ENCODE results near the gene GDE1. TPM values are rescaled to one million over a fixed set of nuclear protein-coding genes. Genes with fewer than 3 reads are reported as not detected.

The GDE1 gene
- total and polyA plus RNA-seq, 9 of the 15 experiments (the other 6 are each of a cell fraction or from before 2014, with no cell fraction given) = 18.8 to 40.5 (median 22.3) TPM

- TF ChIP-seq, protein P1, sequence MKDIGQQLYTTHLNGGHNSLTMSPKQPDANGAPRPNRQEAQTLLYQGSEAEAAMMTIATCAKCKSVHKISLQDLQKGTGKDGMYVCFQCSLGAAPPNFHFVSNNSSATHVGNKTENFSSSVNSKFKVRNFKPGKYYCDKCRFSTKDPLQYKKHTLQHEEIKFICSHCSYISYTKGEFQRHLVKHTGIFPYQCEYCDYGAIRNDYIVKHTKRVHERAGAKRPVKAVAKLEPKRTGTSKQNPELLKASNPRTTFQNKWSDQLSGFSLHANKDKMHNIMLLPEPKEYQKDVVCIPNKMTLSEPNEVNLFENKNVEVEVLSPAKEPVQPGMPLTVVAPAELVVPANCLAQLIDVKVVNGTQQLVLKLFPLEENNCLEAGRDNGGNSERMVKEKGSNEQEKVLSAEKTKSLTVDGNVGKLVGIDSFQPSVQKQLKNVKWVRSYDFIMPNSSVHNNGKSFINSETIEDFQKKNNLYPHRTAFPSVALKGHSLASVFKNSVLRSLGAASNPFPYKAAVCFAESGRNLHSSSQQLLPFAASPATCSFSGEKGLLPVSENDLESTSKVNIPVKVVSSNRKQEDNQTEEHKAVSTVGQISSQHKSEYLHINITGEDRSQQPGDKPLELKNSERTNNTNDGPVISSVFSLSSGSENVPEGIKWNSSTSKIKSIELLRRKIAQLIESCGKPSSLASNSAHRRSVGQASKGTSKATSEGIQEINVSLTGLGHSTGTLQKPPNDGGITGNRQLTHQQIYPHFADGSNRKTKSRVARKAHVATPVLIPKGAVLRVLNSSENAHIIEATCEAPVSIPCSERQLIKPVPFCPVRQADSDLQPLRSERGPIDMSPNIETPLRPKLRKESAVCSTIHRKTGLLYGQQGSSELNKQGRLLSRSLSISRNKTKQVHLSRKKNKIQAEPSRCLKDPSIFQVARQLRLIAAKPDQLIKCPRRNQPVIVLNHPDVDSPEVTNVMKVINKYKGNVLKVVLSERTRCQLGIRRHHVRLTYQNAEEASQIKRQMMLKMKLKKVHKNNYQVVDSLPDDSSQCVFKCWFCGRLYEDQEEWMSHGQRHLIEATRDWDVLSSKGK (CRISPR knock-in tag; IDR thresholded peaks at IDR 0.05) = no peak
- TF ChIP-seq IRF2 (CRISPR knock-in tag; IDR thresholded peaks at IDR 0.05) (no peak), L3MBTL2 (IDR thresholded peaks at IDR 0.05) (no peak), ELK3 (CRISPR knock-in tag; IDR thresholded peaks at IDR 0.05) (no peak), ZNF507 (tag; conservative IDR thresholded peaks at IDR 0.05) (no peak), ILK (tag; IDR thresholded peaks at IDR 0.05; ENCODE audit: borderline replicate concordance, low read depth) (no peak), TSC22D4 (tag; IDR thresholded peaks at IDR 0.05) (no peak), KAT7 (CRISPR knock-in tag; IDR thresholded peaks at IDR 0.05; ENCODE audit: borderline replicate concordance) (no peak), CHAMP1 (IDR thresholded peaks at IDR 0.05) (0 out of 2 replicates have a peak, but pooled peaks have one; percentile 33), DNMT1 (IDR thresholded peaks at IDR 0.05) (no peak), CSDE1 (IDR thresholded peaks at IDR 0.05) (no peak), ZNF274 (IDR thresholded peaks at IDR 0.05; ENCODE audit: borderline replicate concordance, low read depth, low read length) (0 out of 2 replicates have a peak, but pooled peaks have one; percentile 24), MYC (IDR thresholded peaks at IDR 0.05; ENCODE audit: low read depth, low read length) (no peak), MYC (CRISPR knock-in tag; IDR thresholded peaks at IDR 0.05; ENCODE audit: borderline replicate concordance, low read depth) (no peak), JUNB (CRISPR knock-in tag; conservative IDR thresholded peaks at IDR 0.05) (no peak), TGIF2 (CRISPR knock-in tag; IDR thresholded peaks at IDR 0.05) (no peak), BRF1 (IDR thresholded peaks at IDR 0.05; ENCODE audit: borderline replicate concordance, extremely low read depth, insufficient read length) (no peak), ATF1 (CRISPR knock-in tag; IDR thresholded peaks at IDR 0.05) (no peak), ATF1 (tag; IDR thresholded peaks at IDR 0.05) (no peak), FOXJ3 (CRISPR knock-in tag; IDR thresholded peaks at IDR 0.05) (no peak), KDM5B (IDR thresholded peaks at IDR 0.05; ENCODE audit: insufficient replicate concordance, low read depth, low read length) (no peak), EP300 (IDR thresholded peaks at IDR 0.05; ENCODE audit: low read length) (peak; percentile 93), DPF2 (IDR thresholded peaks at IDR 0.05) (peak; percentile 99)
- TF ChIP-seq, protein P2, sequence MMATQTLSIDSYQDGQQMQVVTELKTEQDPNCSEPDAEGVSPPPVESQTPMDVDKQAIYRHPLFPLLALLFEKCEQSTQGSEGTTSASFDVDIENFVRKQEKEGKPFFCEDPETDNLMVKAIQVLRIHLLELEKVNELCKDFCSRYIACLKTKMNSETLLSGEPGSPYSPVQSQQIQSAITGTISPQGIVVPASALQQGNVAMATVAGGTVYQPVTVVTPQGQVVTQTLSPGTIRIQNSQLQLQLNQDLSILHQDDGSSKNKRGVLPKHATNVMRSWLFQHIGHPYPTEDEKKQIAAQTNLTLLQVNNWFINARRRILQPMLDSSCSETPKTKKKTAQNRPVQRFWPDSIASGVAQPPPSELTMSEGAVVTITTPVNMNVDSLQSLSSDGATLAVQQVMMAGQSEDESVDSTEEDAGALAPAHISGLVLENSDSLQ (IDR thresholded peaks at IDR 0.05) = peak; percentile 92
These were observed 1.0 kb downstream of the GDE1 start (continued) for GRCh38 chr16:19520861-19521331.
